ENCODE data around the gene ARMC9. TPM values are rescaled to one million over a fixed set of nuclear protein-coding genes. Genes with fewer than 3 reads are reported as not detected.
"Not testable (repeated sequence)": the region's sequence is repeated elsewhere in the genome, so short reads cannot be mapped to it uniquely, and the experiment has no call there.

Gene ARMC9
- total RNA-seq, 1 experiment from 2014 or later: 23.4 TPM

DNA sequence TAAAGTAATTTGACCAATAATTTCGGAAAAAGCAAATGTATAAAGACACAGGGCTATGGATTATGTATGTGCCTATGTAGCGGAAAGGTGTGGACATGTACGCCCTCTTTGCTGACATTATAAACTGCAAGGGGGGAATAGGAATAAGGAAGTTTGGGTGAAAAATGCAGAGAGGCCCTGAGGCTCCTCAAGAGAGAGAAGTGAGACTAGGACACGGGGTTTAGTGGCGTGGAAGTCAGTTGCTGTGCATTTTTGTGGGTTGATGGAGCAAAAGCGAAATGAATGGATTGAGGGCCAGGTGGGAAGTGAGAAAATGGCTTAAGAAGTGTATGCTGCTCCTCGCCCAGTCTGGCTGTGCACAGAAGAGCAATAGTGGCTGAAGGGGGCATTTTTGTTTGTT lies 100.8 kb downstream of the ARMC9 start:
- ChIA-PET CTCF (no interaction called here), POLR2A (ENCODE audit: unreplicated experiment) (interaction anchor here (0.5 to 0.7 kb wide), 3 partner anchors 60 to 391 kb away, joined by 4 to 5 read pairs (median 4); no protein-coding TSS in a partner anchor)
- Histone ChIP-seq H3K9me2 (replicated peaks; ENCODE audit: low read length) (no peaks in the 10 kb centered on the region), H3K4me1 (ENCODE audit: insufficient read depth, low read length) (peaks cover 32% of the 10 kb centered on the region), H3K27me3 (ENCODE audit: low read length) (no peaks in the 10 kb centered on the region), H2AFZ (ENCODE audit: low read length) (no peak overlapping the region), H3K9ac (ENCODE audit: low read length) (peak overlapping the region; percentile 40), H3K27ac (ENCODE audit: low read length) (peak overlapping the region; percentile 82), H3K4me3 (ENCODE audit: low read length) (no peak overlapping the region), H4K20me1 (ENCODE audit: low read length) (no peaks in the 10 kb centered on the region), H3F3A (ENCODE audit: low read length, unreplicated experiment) (no peaks in the 10 kb centered on the region), H3K9me3 (ENCODE audit: low read length) (no peaks in the 10 kb centered on the region), H3K36me3 (ENCODE audit: low read depth, low read length) (no peaks in the 10 kb centered on the region; the same call in none of the 2 replicates), H3K4me2 (ENCODE audit: low read length) (peak overlapping the region; percentile 64), H3K79me2 (ENCODE audit: low read length) (no peaks in the 10 kb centered on the region)
- no TSS peak for BruUV-seq (replicated peaks)
- no peak for DNase-seq
- no peak for ATAC-seq
- TF ChIP-seq EZH2phosphoT487 (IDR thresholded peaks at IDR 0.05; ENCODE audit: borderline replicate concordance, low read length) (no peak), EZH2 (IDR thresholded peaks at IDR 0.05; ENCODE audit: low read length, unreplicated experiment) (no peak)
- TF ChIP-seq, protein P1, sequence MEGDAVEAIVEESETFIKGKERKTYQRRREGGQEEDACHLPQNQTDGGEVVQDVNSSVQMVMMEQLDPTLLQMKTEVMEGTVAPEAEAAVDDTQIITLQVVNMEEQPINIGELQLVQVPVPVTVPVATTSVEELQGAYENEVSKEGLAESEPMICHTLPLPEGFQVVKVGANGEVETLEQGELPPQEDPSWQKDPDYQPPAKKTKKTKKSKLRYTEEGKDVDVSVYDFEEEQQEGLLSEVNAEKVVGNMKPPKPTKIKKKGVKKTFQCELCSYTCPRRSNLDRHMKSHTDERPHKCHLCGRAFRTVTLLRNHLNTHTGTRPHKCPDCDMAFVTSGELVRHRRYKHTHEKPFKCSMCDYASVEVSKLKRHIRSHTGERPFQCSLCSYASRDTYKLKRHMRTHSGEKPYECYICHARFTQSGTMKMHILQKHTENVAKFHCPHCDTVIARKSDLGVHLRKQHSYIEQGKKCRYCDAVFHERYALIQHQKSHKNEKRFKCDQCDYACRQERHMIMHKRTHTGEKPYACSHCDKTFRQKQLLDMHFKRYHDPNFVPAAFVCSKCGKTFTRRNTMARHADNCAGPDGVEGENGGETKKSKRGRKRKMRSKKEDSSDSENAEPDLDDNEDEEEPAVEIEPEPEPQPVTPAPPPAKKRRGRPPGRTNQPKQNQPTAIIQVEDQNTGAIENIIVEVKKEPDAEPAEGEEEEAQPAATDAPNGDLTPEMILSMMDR (conservative IDR thresholded peaks at IDR 0.05; ENCODE audit: low read depth, low read length): no peak
- intact Hi-C loops (cut with micrococcal nuclease): loop anchor here (5.0 kb wide), 1 partner anchor 197 kb away; no protein-coding TSS in a partner anchor

DNA sequence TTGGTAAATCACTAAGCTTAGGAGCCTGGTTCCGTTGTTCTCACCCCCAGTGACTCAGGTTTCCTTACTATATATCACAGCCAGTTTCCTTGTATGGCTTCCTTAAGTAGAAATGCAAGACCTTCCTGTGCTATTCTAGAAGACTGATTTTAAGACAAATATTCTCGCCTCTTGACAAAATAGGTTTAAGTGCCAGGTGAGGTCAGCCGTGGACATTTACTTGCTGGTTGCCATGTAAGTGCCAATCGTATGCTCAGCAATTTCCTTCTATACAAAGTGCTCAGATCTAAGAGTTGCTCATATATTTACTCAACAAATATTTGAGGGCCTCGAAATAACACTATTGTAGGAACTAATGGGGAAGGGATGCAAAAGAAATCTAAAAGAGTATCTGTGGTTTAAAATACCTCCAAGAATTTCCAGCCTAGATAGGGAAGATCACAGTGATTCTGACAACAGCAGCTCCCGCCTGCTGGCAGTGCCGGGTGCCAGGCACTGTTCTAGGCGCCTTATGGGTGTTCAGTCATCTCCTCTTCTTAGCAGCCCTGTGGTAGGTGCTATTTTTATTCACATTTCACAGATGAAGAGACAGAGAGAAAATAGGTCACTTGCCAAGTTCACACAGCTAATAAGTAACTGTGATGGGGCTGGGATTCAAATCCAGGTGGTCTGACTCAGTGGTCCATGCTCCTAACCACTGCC lies 101.7 kb downstream of the ARMC9 start:
- Histone ChIP-seq H3K4me1 (ENCODE audit: insufficient read depth, low read length) (peaks cover 32% of the 10 kb centered on the region), H3K4me2 (ENCODE audit: low read length) (peak overlapping the region; percentile 64), H2AFZ (ENCODE audit: low read length) (peak overlapping the region; percentile 46), H3K27me3 (ENCODE audit: low read length) (no peaks in the 10 kb centered on the region), H3K36me3 (ENCODE audit: low read depth, low read length) (no peaks in the 10 kb centered on the region; the same call in none of the 2 replicates), H3F3A (ENCODE audit: low read length, unreplicated experiment) (no peaks in the 10 kb centered on the region), H3K9me2 (replicated peaks; ENCODE audit: low read length) (no peaks in the 10 kb centered on the region), H3K9me3 (ENCODE audit: low read length) (no peaks in the 10 kb centered on the region), H3K27ac (ENCODE audit: low read length) (peak overlapping the region; percentile 82), H3K79me2 (ENCODE audit: low read length) (no peaks in the 10 kb centered on the region), H3K4me3 (ENCODE audit: low read length) (no peak overlapping the region), H4K20me1 (ENCODE audit: low read length) (no peaks in the 10 kb centered on the region), H3K9ac (ENCODE audit: low read length) (peak overlapping the region; percentile 40; the same call in 1 of the 2 replicates)
- ATAC-seq: peak; percentile 86
- intact Hi-C loops (cut with micrococcal nuclease): loop anchor here (1.0 to 5.0 kb wide), 3 partner anchors 65 to 100 kb away; no protein-coding TSS in a partner anchor
- peak; percentile 82 for DNase-seq
- ChIA-PET POLR2A (ENCODE audit: unreplicated experiment) (interaction anchor here (0.6 to 0.7 kb wide), 2 partner anchors 59 to 103 kb away, joined by 4 read pairs; no protein-coding TSS in a partner anchor), CTCF (no interaction called here)
- TF ChIP-seq EZH2 (IDR thresholded peaks at IDR 0.05; ENCODE audit: low read length, unreplicated experiment) (no peak), EZH2phosphoT487 (IDR thresholded peaks at IDR 0.05; ENCODE audit: borderline replicate concordance, low read length) (no peak)
- TF ChIP-seq, protein P1 (conservative IDR thresholded peaks at IDR 0.05; ENCODE audit: low read depth, low read length): no peak
- BruUV-seq (replicated peaks): no TSS peak

DNA sequence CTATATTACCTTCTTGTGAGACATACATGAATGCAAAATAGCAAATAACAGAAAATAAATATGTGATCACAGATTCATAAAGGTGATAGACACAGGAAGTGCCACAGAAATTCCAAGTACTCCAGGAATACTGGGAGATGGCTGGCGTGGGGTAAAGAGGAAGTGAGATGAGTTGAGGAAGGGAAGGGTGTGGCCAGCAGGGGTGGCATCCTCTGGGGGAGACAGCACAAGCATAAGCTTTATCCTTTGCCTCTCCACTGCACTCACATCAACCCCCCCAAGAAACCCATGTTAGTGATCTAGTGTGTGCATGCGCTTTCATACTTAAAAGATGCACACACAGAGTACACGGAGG lies 102.3 kb downstream of the ARMC9 start:
- ChIA-PET CTCF (no interaction called here), POLR2A (ENCODE audit: unreplicated experiment) (no interaction called here)
- Histone ChIP-seq H3K79me2 (ENCODE audit: low read length) (no peaks in the 10 kb centered on the region), H3K4me3 (ENCODE audit: low read length) (no peak overlapping the region), H2AFZ (ENCODE audit: low read length) (no peak overlapping the region), H3K27ac (ENCODE audit: low read length) (peak overlapping the region; percentile 82), H4K20me1 (ENCODE audit: low read length) (no peaks in the 10 kb centered on the region), H3F3A (ENCODE audit: low read length, unreplicated experiment) (no peaks in the 10 kb centered on the region), H3K4me1 (ENCODE audit: insufficient read depth, low read length) (peaks cover 35% of the 10 kb centered on the region), H3K9me3 (ENCODE audit: low read length) (no peaks in the 10 kb centered on the region), H3K9ac (ENCODE audit: low read length) (peak overlapping the region; percentile 15; the same call in 1 of the 2 replicates), H3K4me2 (ENCODE audit: low read length) (peak overlapping the region; percentile 64), H3K27me3 (ENCODE audit: low read length) (no peaks in the 10 kb centered on the region), H3K9me2 (replicated peaks; ENCODE audit: low read length) (no peaks in the 10 kb centered on the region), H3K36me3 (ENCODE audit: low read depth, low read length) (no peaks in the 10 kb centered on the region; the same call in none of the 2 replicates)
- DNase-seq (peak; percentile 5), ATAC-seq (0 out of 2 replicates have a peak, but pooled peaks have one; percentile 2)
- TSS peak; percentile 9 for BruUV-seq (replicated peaks)
- intact Hi-C loops (cut with micrococcal nuclease): loop anchor here (1.0 to 5.0 kb wide), 3 partner anchors 65 to 100 kb away; no protein-coding TSS in a partner anchor
- TF ChIP-seq, protein P1 (conservative IDR thresholded peaks at IDR 0.05; ENCODE audit: low read depth, low read length): no peak
- no peak for TF ChIP-seq EZH2 (IDR thresholded peaks at IDR 0.05; ENCODE audit: low read length, unreplicated experiment)
- TF ChIP-seq EZH2phosphoT487 (IDR thresholded peaks at IDR 0.05; ENCODE audit: borderline replicate concordance, low read length): no peak

DNA sequence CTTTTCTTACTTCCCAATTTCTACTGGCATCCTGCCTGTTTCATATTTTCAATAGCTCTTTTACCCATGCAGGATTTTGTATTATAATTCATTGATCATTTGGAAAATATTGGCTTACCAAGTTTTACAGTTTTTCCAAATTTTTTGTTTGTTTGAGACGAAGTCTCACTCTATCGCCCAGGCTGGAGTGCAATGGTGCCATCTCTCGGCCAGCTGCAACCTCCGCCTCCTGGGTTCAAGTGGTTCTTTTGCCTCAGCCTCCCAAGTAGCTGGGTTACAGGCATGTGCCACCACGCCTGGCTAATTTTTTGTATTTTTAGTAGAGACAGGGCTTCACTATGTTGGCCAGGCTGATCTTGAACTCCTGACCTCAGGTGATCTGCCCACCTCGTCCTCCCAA lies 105.8 kb downstream of the ARMC9 start:
- H3K27ac ChIP-seq (ENCODE audit: low read length); H3K4me2 ChIP-seq (ENCODE audit: low read length); ATAC-seq; DNase-seq; H3K9me3 ChIP-seq (ENCODE audit: low read length); BruUV-seq (replicated peaks); H3K79me2 ChIP-seq (ENCODE audit: low read length); H2AFZ ChIP-seq (ENCODE audit: low read length); CTCF ChIA-PET; H3K36me3 ChIP-seq (ENCODE audit: low read depth, low read length); H3K9ac ChIP-seq (ENCODE audit: low read length); H4K20me1 ChIP-seq (ENCODE audit: low read length); H3K4me3 ChIP-seq (ENCODE audit: low read length); H3K27me3 ChIP-seq (ENCODE audit: low read length); H3K9me2 ChIP-seq (replicated peaks; ENCODE audit: low read length); H3F3A ChIP-seq (ENCODE audit: low read length, unreplicated experiment); POLR2A ChIA-PET (ENCODE audit: unreplicated experiment): not testable (repeated sequence)
- H3K4me1 ChIP-seq (ENCODE audit: insufficient read depth, low read length): peaks cover 48% of the 10 kb centered on the region
- intact Hi-C loops (cut with micrococcal nuclease): loop anchor here (5.0 kb wide), 1 partner anchor 83 kb away; no protein-coding TSS in a partner anchor

Data from PC-3 (cell line).